ENCODE data around the gene EPS8.

GRCh38 chr12:15800278-15800677 lies 11.1 kb upstream of the EPS8 start:
- no peak for TF ChIP-seq CTCF (conservative IDR thresholded peaks at IDR 0.05; ENCODE audit: low read length)
- TF ChIP-seq EZH2phosphoT487 (IDR thresholded peaks at IDR 0.05; ENCODE audit: borderline replicate concordance) = no peak
